COLO668 (cell line): ENCODE data around the gene SMIM1.

Source experiments
- DNase-seq: peaks from one replicate; lab custom pipeline; 2025; ENCODE audit not compliant: unreplicated experiment; lab: John Stamatoyannopoulos, UW

Gene SMIM1

GRCh38 chr1:3772715-3773571 is at the start of gene SMIM1:
SMIM1 (plus strand) TSS chr1:3772749; CDS start chr1:3775374, 2,625 bp downstream.
- peak; percentile 23 for DNase-seq

- DNase-seq: no peak
Observed at GRCh38 chr1:3722846-3723245, 49.7 kb upstream of the SMIM1 start.

- peak; percentile 92 for DNase-seq
Observed at GRCh38 chr1:3724416-3725030, 48.0 kb upstream of the SMIM1 start.

- DNase-seq: no peak
Observed at GRCh38 chr1:3725366-3725765, 47.2 kb upstream of the SMIM1 start.

GRCh38 chr1:3727042-3727824 is 45.3 kb upstream of the SMIM1 start:
- DNase-seq: peak; percentile 34

- no peak for DNase-seq
Observed at GRCh38 chr1:3727825-3728776, 44.4 kb upstream of the SMIM1 start.

- DNase-seq: no peak
Observed at GRCh38 chr1:3729594-3730542, 42.7 kb upstream of the SMIM1 start.

GRCh38 chr1:3730543-3731247 is 41.9 kb upstream of the SMIM1 start:
- DNase-seq: no peak

GRCh38 chr1:3731583-3732433 is 40.7 kb upstream of the SMIM1 start:
- DNase-seq: no peak

GRCh38 chr1:3732434-3733093 is 40.0 kb upstream of the SMIM1 start:
- no peak for DNase-seq

GRCh38 chr1:3733094-3733882 is 39.3 kb upstream of the SMIM1 start:
- no peak for DNase-seq

- DNase-seq: no peak
Observed at GRCh38 chr1:3733883-3734589, 38.5 kb upstream of the SMIM1 start.

GRCh38 chr1:3734602-3735001 is 37.9 kb upstream of the SMIM1 start:
- no peak for DNase-seq

GRCh38 chr1:3735027-3735681 is 37.4 kb upstream of the SMIM1 start:
- DNase-seq: no peak

GRCh38 chr1:3735688-3736087 is 36.9 kb upstream of the SMIM1 start:
- DNase-seq: no peak
